Stimulated activated CD4-positive, alpha-beta T cell treated with anti-CD3 and anti-CD28 coated beads, Interleukin-15, amount 100 ng/mL, for 1 hour (primary cell): ENCODE measurements around the gene DSCAM.

ENCODE experiments used
- DNase-seq, 2 donors: peaks; one replicate each; pipeline ENCODE4 v3.0.0-alpha.2; 2020; ENCODE audit warnings: low read depth in 1 of 2, low spot score in 1 of 2

Gene DSCAM

GRCh38 chr21:40402884-40403582 lies 443.9 kb downstream of the DSCAM start:
- no peak for DNase-seq

GRCh38 chr21:40395732-40396131 lies 451.2 kb downstream of the DSCAM start:
- no peak for DNase-seq

- DNase-seq: no peak
Measured at GRCh38 chr21:40393066-40393465, 453.9 kb downstream of the DSCAM start.

GRCh38 chr21:40388046-40388445 lies 458.9 kb downstream of the DSCAM start:
- DNase-seq: no peak

- no peak for DNase-seq
Measured at GRCh38 chr21:40386981-40387747, 459.8 kb downstream of the DSCAM start.

- DNase-seq: peak in 1 of 2 donors; percentile 18
Measured at GRCh38 chr21:40386294-40386911, 460.6 kb downstream of the DSCAM start.

GRCh38 chr21:40385883-40386282 lies 461.1 kb downstream of the DSCAM start:
- no peak for DNase-seq

GRCh38 chr21:40383951-40384350 lies 463.0 kb downstream of the DSCAM start:
- DNase-seq: no peak

GRCh38 chr21:40381111-40381510 lies 465.8 kb downstream of the DSCAM start:
- no peak for DNase-seq

- no peak for DNase-seq
Measured at GRCh38 chr21:40379881-40380810, 466.8 kb downstream of the DSCAM start.

- no peak for DNase-seq
Measured at GRCh38 chr21:40377135-40377534, 469.8 kb downstream of the DSCAM start.

- no peak for DNase-seq
Measured at GRCh38 chr21:40373761-40374160, 473.2 kb downstream of the DSCAM start.

- no peak for DNase-seq
Measured at GRCh38 chr21:40372506-40372905, 474.5 kb downstream of the DSCAM start.

GRCh38 chr21:40371329-40371728 lies 475.6 kb downstream of the DSCAM start:
- DNase-seq: no peak

- no peak for DNase-seq
Measured at GRCh38 chr21:40356644-40357043, 490.3 kb downstream of the DSCAM start.

- DNase-seq: no peak
Measured at GRCh38 chr21:40355076-40355475, 491.9 kb downstream of the DSCAM start.

GRCh38 chr21:40351006-40351405 lies 496.0 kb downstream of the DSCAM start:
- no peak for DNase-seq

- no peak for DNase-seq
Measured at GRCh38 chr21:40349591-40349990, 497.4 kb downstream of the DSCAM start.

- no peak for DNase-seq
Measured at GRCh38 chr21:40345711-40346321, 501.1 kb downstream of the DSCAM start.

- DNase-seq: no peak
Measured at GRCh38 chr21:40340357-40340756, 506.6 kb downstream of the DSCAM start.

GRCh38 chr21:40339050-40339449 lies 507.9 kb downstream of the DSCAM start:
- no peak for DNase-seq
